Measurements from ENCODE around the gene ZP4. TPM values are rescaled to one million over a fixed set of nuclear protein-coding genes. Genes with fewer than 3 reads are reported as not detected.

The ZP4 gene
- total RNA-seq, 1 experiment from 2014 or later: not detected

DNA sequence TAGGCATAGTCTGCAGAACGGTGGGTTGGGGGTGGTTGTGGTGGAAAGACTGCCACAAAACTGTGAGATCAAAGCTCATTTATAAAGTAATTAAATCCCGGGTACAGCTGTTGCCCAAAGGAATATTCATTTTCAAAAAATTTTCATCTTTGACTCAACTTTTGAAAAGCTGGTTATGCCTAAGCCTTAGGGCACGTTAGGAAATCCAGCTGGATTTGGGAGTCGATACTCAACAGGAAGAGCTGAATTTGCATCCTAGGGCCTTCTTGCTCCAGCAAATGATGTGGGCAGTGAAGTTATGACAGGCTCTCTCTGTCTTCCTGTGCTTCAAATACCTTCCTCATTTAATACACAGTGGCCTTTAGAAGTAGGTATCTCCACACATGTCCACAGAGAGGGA is 31.7 kb downstream of the ZP4 start:
- Histone ChIP-seq H2BK12ac (ENCODE audit: insufficient read length, low read depth, low read length) (no peak overlapping the region), H2BK120ac (ENCODE audit: low read depth, low read length, poor library complexity, severe bottlenecking) (no peak overlapping the region), H3K23ac (ENCODE audit: insufficient read length, low read depth, low read length) (no peak overlapping the region), H3K9ac (ENCODE audit: extremely low read depth, insufficient read length, low read length) (no peak overlapping the region), H3K27me3 (ENCODE audit: insufficient read depth, low read length) (no peaks in the 10 kb centered on the region), H3K4ac (ENCODE audit: low read depth, low read length) (no peak overlapping the region), H2BK15ac (ENCODE audit: low read depth, low read length) (no peak overlapping the region), H4K5ac (ENCODE audit: insufficient read length, low read depth, low read length) (no peak overlapping the region), H3K27ac (ENCODE audit: insufficient read length, low read depth, low read length) (no peak overlapping the region), H3K23me2 (ENCODE audit: insufficient read length, low read depth, low read length, poor library complexity, severe bottlenecking) (no peaks in the 10 kb centered on the region), H3K56ac (ENCODE audit: insufficient read length, low read depth, low read length) (no peak overlapping the region), H3K4me1 (ENCODE audit: insufficient read depth, low read length) (peaks cover 4% of the 10 kb centered on the region; the same call in 1 of the 2 replicates), H3K18ac (ENCODE audit: insufficient read length, low read depth, low read length) (no peak overlapping the region), H3K14ac (ENCODE audit: insufficient read depth, low read length) (no peak overlapping the region), H2AFZ (ENCODE audit: low read length) (no peak overlapping the region), H3K4me2 (ENCODE audit: insufficient read depth, insufficient read length, low read length) (no peak overlapping the region), H2BK20ac (ENCODE audit: low read depth, low read length, poor library complexity, severe bottlenecking) (no peak overlapping the region), H3K79me1 (ENCODE audit: insufficient read depth, low read depth, low read length, poor library complexity, severe bottlenecking) (no peaks in the 10 kb centered on the region), H4K91ac (ENCODE audit: insufficient read length, low read depth, low read length) (no peak overlapping the region), H3T11ph (ENCODE audit: low read length) (no peak overlapping the region), H4K8ac (replicated peaks; ENCODE audit: insufficient read length, low read depth, low read length) (no peak overlapping the region), H3K79me2 (ENCODE audit: insufficient read depth, low read length) (no peaks in the 10 kb centered on the region), H2BK5ac (ENCODE audit: insufficient read length, low read length) (no peak overlapping the region), H4K20me1 (ENCODE audit: control insufficient read depth, insufficient read depth, insufficient read length) (peaks cover 2% of the 10 kb centered on the region), H3K9me3 (ENCODE audit: control insufficient read depth, low read depth, low read length) (no peaks in the 10 kb centered on the region), H2AK5ac (ENCODE audit: insufficient read length, low read length) (no peak overlapping the region)
- H3K27me3 Mint-ChIP-seq (ENCODE audit: low read depth): no peaks in the 10 kb centered on the region
- peak overlapping the region in 2 of 3 experiments; percentile 2 to 45; a peak in 2 of 7 replicates for H3K27ac Mint-ChIP-seq
- H3K36me3 Mint-ChIP-seq (ENCODE audit: insufficient read depth in 1 of 3, low read depth in 3 of 3): peaks cover 2 to 5% (median 3%) of the 10 kb centered on the region in 3 experiments; a peak in 4 of 7 replicates
- no CpG with 5 or more reads among the region's 4 CpGs for WGBS (ENCODE audit: extremely low coverage, insufficient read length, low lambda C conversion rate)
- peaks cover 0 to 2% of the 10 kb centered on the region in 2 experiments; a peak in 1 of 5 replicates for H3K9me3 Mint-ChIP-seq
- H3K4me1 Mint-ChIP-seq: peaks cover 20 to 23% of the 10 kb centered on the region in 2 experiments
- TF ChIP-seq, protein P1, sequence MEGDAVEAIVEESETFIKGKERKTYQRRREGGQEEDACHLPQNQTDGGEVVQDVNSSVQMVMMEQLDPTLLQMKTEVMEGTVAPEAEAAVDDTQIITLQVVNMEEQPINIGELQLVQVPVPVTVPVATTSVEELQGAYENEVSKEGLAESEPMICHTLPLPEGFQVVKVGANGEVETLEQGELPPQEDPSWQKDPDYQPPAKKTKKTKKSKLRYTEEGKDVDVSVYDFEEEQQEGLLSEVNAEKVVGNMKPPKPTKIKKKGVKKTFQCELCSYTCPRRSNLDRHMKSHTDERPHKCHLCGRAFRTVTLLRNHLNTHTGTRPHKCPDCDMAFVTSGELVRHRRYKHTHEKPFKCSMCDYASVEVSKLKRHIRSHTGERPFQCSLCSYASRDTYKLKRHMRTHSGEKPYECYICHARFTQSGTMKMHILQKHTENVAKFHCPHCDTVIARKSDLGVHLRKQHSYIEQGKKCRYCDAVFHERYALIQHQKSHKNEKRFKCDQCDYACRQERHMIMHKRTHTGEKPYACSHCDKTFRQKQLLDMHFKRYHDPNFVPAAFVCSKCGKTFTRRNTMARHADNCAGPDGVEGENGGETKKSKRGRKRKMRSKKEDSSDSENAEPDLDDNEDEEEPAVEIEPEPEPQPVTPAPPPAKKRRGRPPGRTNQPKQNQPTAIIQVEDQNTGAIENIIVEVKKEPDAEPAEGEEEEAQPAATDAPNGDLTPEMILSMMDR (conservative IDR thresholded peaks at IDR 0.05): no peak
- no peak overlapping the region for H3K4me3 Mint-ChIP-seq
- no peak for DNase-seq

Measured in H9 (cell line).